Stomach (tissue), 4 donors: ENCODE data around the gene CHI3L1.

Source experiments
- CTCF ChIP-seq, 7 experiments: fragments of 450-650 bp in 4 of 7; fragments of 200-600 bp in 3 of 7; sonication (generic) in 3 of 7; IDR thresholded peaks; one replicate each; pipeline ENCODE4 v1.5.1; 2016 to 2019; ENCODE audit warnings: antibody characterized with exemption in 7 of 7, control low read depth in 2 of 7, mild to moderate bottlenecking in 1 of 7
- EP300 ChIP-seq: sonication (generic); formaldehyde crosslinking; IDR thresholded peaks from one replicate; pipeline ENCODE4 v1.6.1; 2017; ENCODE audit warnings: antibody characterized with exemption
- POLR2AphosphoS5 ChIP-seq, 3 donors: sonication (generic); formaldehyde crosslinking; IDR thresholded peaks; one replicate each; pipeline ENCODE4 v1.6.1; 2016; ENCODE audit warnings: antibody characterized with exemption in 3 of 3

DNA sequence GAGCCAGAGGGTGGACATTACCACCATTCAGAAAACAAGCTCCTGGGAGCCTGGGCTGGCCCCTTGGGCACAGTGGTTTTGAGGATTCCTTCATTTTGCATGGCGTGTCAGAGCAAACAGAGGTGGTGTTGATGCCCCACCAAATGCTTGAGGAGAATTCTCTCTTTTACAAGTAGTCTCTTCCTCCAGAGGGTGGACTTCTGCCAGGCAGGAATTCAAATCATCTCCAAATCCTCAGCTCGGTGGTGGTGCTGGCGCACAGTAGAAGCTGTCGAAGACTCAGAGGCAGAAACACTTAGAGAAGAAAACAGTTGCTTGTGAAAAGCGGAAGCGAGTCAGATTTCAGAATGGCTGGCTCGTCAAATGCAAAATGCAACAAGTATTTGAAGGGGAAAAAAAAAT, 3.4 kb upstream of the CHI3L1 start:
- TF ChIP-seq EP300 = no peak
- TF ChIP-seq CTCF (IDR thresholded peaks at IDR 0.05) = no peak
- TF ChIP-seq POLR2AphosphoS5 (IDR thresholded peaks at IDR 0.05) = no peak
